Measurements from ENCODE around the gene OR10A2.

Gene OR10A2

DNA sequence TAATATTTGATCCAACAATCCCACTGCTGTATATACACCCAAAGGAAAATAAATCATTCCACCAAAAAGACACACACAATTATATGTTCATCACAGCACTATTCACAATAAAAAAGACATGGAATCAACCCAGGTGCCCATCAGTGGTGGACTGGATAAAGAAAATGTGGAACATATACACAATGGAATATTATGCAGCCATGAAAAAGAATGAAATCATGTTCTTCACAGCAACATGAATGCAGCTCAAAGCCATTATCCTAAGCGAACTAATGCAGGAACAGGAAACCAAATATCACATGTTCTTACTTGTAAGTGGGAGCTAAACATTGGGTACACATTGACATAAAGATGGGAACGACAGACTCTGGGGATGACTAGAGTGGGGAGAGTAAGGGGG lies 56.8 kb downstream of the OR10A2 start:
- ATAC-seq = no peak
- no peak for TF ChIP-seq SNAI2 (CRISPR knock-in tag; IDR thresholded peaks at IDR 0.05)
- TF ChIP-seq TCF4 (CRISPR knock-in tag; IDR thresholded peaks at IDR 0.05; ENCODE audit: borderline replicate concordance) = no peak
- TF ChIP-seq ARNTL (CRISPR knock-in tag; IDR thresholded peaks at IDR 0.05; ENCODE audit: borderline replicate concordance, low read depth) = no peak
- TF ChIP-seq CSDC2 (CRISPR knock-in tag; IDR thresholded peaks at IDR 0.05) = no peak
- no peak for TF ChIP-seq PPARA (CRISPR knock-in tag; IDR thresholded peaks at IDR 0.05; ENCODE audit: borderline replicate concordance)
- TF ChIP-seq GLIS3 (CRISPR knock-in tag; IDR thresholded peaks at IDR 0.05) = no peak
- no peak for TF ChIP-seq ZFP30 (CRISPR knock-in tag; IDR thresholded peaks at IDR 0.05)
- no peak for TF ChIP-seq ESRRG (CRISPR knock-in tag; IDR thresholded peaks at IDR 0.05)
- no peak for TF ChIP-seq TOX (CRISPR knock-in tag; IDR thresholded peaks at IDR 0.05; ENCODE audit: borderline replicate concordance)
- TF ChIP-seq ISL1 (CRISPR knock-in tag; IDR thresholded peaks at IDR 0.05) = no peak
- TF ChIP-seq, protein P1, sequence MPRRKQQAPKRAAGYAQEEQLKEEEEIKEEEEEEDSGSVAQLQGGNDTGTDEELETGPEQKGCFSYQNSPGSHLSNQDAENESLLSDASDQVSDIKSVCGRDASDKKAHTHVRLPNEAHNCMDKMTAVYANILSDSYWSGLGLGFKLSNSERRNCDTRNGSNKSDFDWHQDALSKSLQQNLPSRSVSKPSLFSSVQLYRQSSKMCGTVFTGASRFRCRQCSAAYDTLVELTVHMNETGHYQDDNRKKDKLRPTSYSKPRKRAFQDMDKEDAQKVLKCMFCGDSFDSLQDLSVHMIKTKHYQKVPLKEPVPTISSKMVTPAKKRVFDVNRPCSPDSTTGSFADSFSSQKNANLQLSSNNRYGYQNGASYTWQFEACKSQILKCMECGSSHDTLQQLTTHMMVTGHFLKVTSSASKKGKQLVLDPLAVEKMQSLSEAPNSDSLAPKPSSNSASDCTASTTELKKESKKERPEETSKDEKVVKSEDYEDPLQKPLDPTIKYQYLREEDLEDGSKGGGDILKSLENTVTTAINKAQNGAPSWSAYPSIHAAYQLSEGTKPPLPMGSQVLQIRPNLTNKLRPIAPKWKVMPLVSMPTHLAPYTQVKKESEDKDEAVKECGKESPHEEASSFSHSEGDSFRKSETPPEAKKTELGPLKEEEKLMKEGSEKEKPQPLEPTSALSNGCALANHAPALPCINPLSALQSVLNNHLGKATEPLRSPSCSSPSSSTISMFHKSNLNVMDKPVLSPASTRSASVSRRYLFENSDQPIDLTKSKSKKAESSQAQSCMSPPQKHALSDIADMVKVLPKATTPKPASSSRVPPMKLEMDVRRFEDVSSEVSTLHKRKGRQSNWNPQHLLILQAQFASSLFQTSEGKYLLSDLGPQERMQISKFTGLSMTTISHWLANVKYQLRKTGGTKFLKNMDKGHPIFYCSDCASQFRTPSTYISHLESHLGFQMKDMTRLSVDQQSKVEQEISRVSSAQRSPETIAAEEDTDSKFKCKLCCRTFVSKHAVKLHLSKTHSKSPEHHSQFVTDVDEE (CRISPR knock-in tag; IDR thresholded peaks at IDR 0.05) = no peak
- TF ChIP-seq, protein P2, sequence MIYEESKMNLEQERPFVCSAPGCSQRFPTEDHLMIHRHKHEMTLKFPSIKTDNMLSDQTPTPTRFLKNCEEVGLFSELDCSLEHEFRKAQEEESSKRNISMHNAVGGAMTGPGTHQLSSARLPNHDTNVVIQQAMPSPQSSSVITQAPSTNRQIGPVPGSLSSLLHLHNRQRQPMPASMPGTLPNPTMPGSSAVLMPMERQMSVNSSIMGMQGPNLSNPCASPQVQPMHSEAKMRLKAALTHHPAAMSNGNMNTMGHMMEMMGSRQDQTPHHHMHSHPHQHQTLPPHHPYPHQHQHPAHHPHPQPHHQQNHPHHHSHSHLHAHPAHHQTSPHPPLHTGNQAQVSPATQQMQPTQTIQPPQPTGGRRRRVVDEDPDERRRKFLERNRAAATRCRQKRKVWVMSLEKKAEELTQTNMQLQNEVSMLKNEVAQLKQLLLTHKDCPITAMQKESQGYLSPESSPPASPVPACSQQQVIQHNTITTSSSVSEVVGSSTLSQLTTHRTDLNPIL (CRISPR knock-in tag; IDR thresholded peaks at IDR 0.05; ENCODE audit: low read depth) = no peak
- TF ChIP-seq, protein P3, sequence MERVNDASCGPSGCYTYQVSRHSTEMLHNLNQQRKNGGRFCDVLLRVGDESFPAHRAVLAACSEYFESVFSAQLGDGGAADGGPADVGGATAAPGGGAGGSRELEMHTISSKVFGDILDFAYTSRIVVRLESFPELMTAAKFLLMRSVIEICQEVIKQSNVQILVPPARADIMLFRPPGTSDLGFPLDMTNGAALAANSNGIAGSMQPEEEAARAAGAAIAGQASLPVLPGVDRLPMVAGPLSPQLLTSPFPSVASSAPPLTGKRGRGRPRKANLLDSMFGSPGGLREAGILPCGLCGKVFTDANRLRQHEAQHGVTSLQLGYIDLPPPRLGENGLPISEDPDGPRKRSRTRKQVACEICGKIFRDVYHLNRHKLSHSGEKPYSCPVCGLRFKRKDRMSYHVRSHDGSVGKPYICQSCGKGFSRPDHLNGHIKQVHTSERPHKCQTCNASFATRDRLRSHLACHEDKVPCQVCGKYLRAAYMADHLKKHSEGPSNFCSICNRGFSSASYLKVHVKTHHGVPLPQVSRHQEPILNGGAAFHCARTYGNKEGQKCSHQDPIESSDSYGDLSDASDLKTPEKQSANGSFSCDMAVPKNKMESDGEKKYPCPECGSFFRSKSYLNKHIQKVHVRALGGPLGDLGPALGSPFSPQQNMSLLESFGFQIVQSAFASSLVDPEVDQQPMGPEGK (CRISPR knock-in tag; IDR thresholded peaks at IDR 0.05; ENCODE audit: borderline replicate concordance) = no peak
- no peak for TF ChIP-seq ZNF8 (CRISPR knock-in tag; IDR thresholded peaks at IDR 0.05)
- no peak for TF ChIP-seq RARB (CRISPR knock-in tag; IDR thresholded peaks at IDR 0.05)
- TF ChIP-seq ZFP3 (CRISPR knock-in tag; IDR thresholded peaks at IDR 0.05) = no peak
- TF ChIP-seq, protein P4, sequence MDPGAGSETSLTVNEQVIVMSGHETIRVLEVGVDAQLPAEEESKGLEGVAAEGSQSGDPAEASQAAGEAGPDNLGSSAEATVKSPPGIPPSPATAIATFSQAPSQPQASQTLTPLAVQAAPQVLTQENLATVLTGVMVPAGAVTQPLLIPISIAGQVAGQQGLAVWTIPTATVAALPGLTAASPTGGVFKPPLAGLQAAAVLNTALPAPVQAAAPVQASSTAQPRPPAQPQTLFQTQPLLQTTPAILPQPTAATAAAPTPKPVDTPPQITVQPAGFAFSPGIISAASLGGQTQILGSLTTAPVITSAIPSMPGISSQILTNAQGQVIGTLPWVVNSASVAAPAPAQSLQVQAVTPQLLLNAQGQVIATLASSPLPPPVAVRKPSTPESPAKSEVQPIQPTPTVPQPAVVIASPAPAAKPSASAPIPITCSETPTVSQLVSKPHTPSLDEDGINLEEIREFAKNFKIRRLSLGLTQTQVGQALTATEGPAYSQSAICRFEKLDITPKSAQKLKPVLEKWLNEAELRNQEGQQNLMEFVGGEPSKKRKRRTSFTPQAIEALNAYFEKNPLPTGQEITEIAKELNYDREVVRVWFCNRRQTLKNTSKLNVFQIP (CRISPR knock-in tag; IDR thresholded peaks at IDR 0.05; ENCODE audit: borderline replicate concordance, low read depth) = no peak
- TF ChIP-seq ZC3H10 (CRISPR knock-in tag; IDR thresholded peaks at IDR 0.05) = no peak
- no peak for TF ChIP-seq BACH2 (CRISPR knock-in tag; IDR thresholded peaks at IDR 0.05; ENCODE audit: borderline replicate concordance)

DNA sequence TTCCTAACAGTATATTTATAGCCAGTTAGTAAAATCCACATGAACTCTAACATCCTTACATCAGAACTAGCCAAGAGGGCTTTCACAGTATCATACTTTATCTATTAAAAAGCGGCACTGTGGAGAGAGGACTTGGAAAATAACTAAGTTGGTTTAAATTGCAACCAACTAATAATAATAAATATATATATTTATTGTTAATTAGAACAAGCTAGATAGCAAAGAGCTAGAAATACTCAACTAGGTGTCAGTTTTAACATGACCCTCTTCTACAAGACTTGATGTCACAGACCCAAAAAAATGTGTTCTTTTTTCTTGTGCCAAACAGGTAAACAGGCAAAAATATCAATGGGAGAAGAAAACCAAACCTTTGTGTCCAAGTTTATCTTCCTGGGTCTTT lies 57.8 kb downstream of the OR10A2 start, which contains the start of gene OR2D3:
Gene OR2D3 (plus strand): TSS at position 301 of the 400 bp plus-strand sequence. CDS start 0 bp downstream, at position 301.
- no peak for ATAC-seq
- TF ChIP-seq RARB (CRISPR knock-in tag; IDR thresholded peaks at IDR 0.05) (no peak), SNAI2 (CRISPR knock-in tag; IDR thresholded peaks at IDR 0.05) (no peak), ZFP30 (CRISPR knock-in tag; IDR thresholded peaks at IDR 0.05) (no peak), CSDC2 (CRISPR knock-in tag; IDR thresholded peaks at IDR 0.05) (no peak), ZFP3 (CRISPR knock-in tag; IDR thresholded peaks at IDR 0.05) (no peak), GLIS3 (CRISPR knock-in tag; IDR thresholded peaks at IDR 0.05) (no peak), BACH2 (CRISPR knock-in tag; IDR thresholded peaks at IDR 0.05; ENCODE audit: borderline replicate concordance) (no peak), ESRRG (CRISPR knock-in tag; IDR thresholded peaks at IDR 0.05) (no peak), ZNF70 (CRISPR knock-in tag; IDR thresholded peaks at IDR 0.05) (no peak), TOX (CRISPR knock-in tag; IDR thresholded peaks at IDR 0.05; ENCODE audit: borderline replicate concordance) (no peak), ZC3H10 (CRISPR knock-in tag; IDR thresholded peaks at IDR 0.05) (no peak), ISL1 (CRISPR knock-in tag; IDR thresholded peaks at IDR 0.05) (no peak)
- TF ChIP-seq, protein P4 (CRISPR knock-in tag; IDR thresholded peaks at IDR 0.05; ENCODE audit: borderline replicate concordance, low read depth) = no peak
